K562 (cell line): ENCODE measurements around the gene STEAP1B. TPM values are rescaled to one million over a fixed set of nuclear protein-coding genes. Genes with fewer than 3 reads are reported as not detected.

Source experiments
- CBFA2T2 ChIP-seq: fragments of 450-650 bp; conservative IDR thresholded peaks from 2 replicates; pipeline ENCODE4 v1.6.1; 2017; ENCODE audit warnings: mild to moderate bottlenecking
- CEBPB ChIP-seq: fragments of 450-650 bp; IDR thresholded peaks from 2 replicates; pipeline ENCODE4 v1.6.1; 2016; ENCODE audit warnings: missing genetic modification characterization, missing compliant biosample characterization
- ELK1 ChIP-seq: sonication (generic); formaldehyde crosslinking; IDR thresholded peaks from 2 replicates; pipeline ENCODE4 v1.8.1; 2022; ENCODE audit warnings: missing genetic modification reagents
- ETV5 ChIP-seq: sonication (generic); formaldehyde crosslinking; IDR thresholded peaks from 2 replicates; pipeline ENCODE4 v1.4.0; 2020; ENCODE audit warnings: low read depth, mild to moderate bottlenecking, missing genetic modification reagents
- FOXA3 ChIP-seq, 2 experiments: fragments of 450-650 bp in 1 of 2; sonication (generic) in 1 of 2; formaldehyde crosslinking; IDR thresholded peaks in 1 of 2; conservative IDR thresholded peaks in 1 of 2; 2 replicates each; pipeline versions ENCODE4 v1.4.0 to v1.8.0; 2020 to 2022; ENCODE audit warnings: mild to moderate bottlenecking in 2 of 2, missing genetic modification reagents in 1 of 2
- HDAC2 ChIP-seq: fragments of 450-650 bp; IDR thresholded peaks from 2 replicates; pipeline ENCODE4 v1.6.1; 2016; ENCODE audit warnings: mild to moderate bottlenecking
- HDGF ChIP-seq: fragments of 450-650 bp; IDR thresholded peaks from 2 replicates; pipeline ENCODE4 v1.6.1; 2016
- MCM5 ChIP-seq: fragments of 450-650 bp; IDR thresholded peaks from 2 replicates; pipeline ENCODE4 v1.6.1; 2016; ENCODE audit warnings: low read depth
- NCOA1 ChIP-seq: fragments of 450-650 bp; IDR thresholded peaks from 2 replicates; pipeline ENCODE4 v1.6.1; 2016; ENCODE audit warnings: low read depth
- NFE2L1 ChIP-seq: fragments of 450-650 bp; IDR thresholded peaks from 2 replicates; pipeline ENCODE4 v1.6.1; 2016; ENCODE audit warnings: missing genetic modification characterization, low read depth, mild to moderate bottlenecking, missing compliant biosample characterization, moderate library complexity, borderline replicate concordance
- NFIC ChIP-seq: fragments of 450-650 bp; IDR thresholded peaks from 2 replicates; pipeline ENCODE4 v1.6.1; 2017; ENCODE audit warnings: mild to moderate bottlenecking, inconsistent platforms
- NR2C2 ChIP-seq, 2 experiments: fragments of 200-800 bp in 1 of 2; sonication (Bioruptor generic) in 1 of 2; sonication (generic) in 1 of 2; formaldehyde crosslinking in 1 of 2; IDR thresholded peaks; 2 replicates each; pipeline versions ENCODE4 v1.6.1 to v1.8.0; 2016 to 2022; ENCODE audit warnings: mild to moderate bottlenecking in 1 of 2, missing compliant biosample characterization in 1 of 2, missing genetic modification characterization in 1 of 2, missing genetic modification reagents in 1 of 2
- SAFB2 ChIP-seq: fragments of 200-400 bp; formaldehyde crosslinking; IDR thresholded peaks from 2 replicates; pipeline ENCODE4 v1.6.1; 2018; ENCODE audit warnings: borderline replicate concordance, low read length, low read depth, moderate library complexity; ENCODE audit not compliant: severe bottlenecking
- SREBF2 ChIP-seq: sonication (generic); formaldehyde crosslinking; IDR thresholded peaks from 2 replicates; pipeline ENCODE4 v1.4.0; 2020; ENCODE audit warnings: mild to moderate bottlenecking, missing genetic modification reagents
- TAF1 ChIP-seq: IDR thresholded peaks from 2 replicates; pipeline ENCODE4 v1.6.1; 2011; ENCODE audit warnings: mild to moderate bottlenecking, low read length, moderate library complexity; ENCODE audit not compliant: insufficient read depth, control insufficient read depth, severe bottlenecking; ENCODE audit errors: extremely low read depth
- TGIF2 ChIP-seq: sonication (generic); formaldehyde crosslinking; IDR thresholded peaks from 2 replicates; pipeline ENCODE4 v1.8.1; 2022; ENCODE audit warnings: mild to moderate bottlenecking, missing genetic modification reagents, moderate library complexity
- THAP12 ChIP-seq: fragments of 250-450 bp; sonication (Bioruptor Pico); IDR thresholded peaks from 2 replicates; pipeline ENCODE4 v1.9.0; 2021; ENCODE audit warnings: mild to moderate bottlenecking, inconsistent platforms
- U2AF2 ChIP-seq: fragments of 200-400 bp; formaldehyde crosslinking; optimal IDR thresholded peaks from 2 replicates; pipeline ENCODE3; 2017; ENCODE audit warnings: low read depth, mild to moderate bottlenecking, low read length
- USF1 ChIP-seq: sonication (generic); formaldehyde crosslinking; IDR thresholded peaks from 2 replicates; pipeline ENCODE4 v1.9.0; 2022; ENCODE audit warnings: mild to moderate bottlenecking, missing genetic modification reagents
- ZNF316 ChIP-seq: fragments of 450-650 bp; IDR thresholded peaks from 2 replicates; pipeline ENCODE4 v1.6.1; 2016
- ZNF551 ChIP-seq: fragments of 250-450 bp; sonication (Bioruptor Pico); IDR thresholded peaks from 2 replicates; pipeline ENCODE4 v1.5.0; 2021; ENCODE audit warnings: mild to moderate bottlenecking, moderate library complexity
- polyA plus RNA-seq, 8 experiments: library from polyadenylated mRNA; depleted of rRNA in 4 of 8; stranded (reverse) in 5 of 8; unstranded in 3 of 8; fragments of >200 nt; fragmentation: Nextera tagmentation in 2 of 8; fragmentation: Illumina TruSeq in 1 of 8; extraction: Ambion mirVana in 2 of 8; extraction: Trizol in 1 of 8; gene quantifications; 2 replicates each; pipeline versions ENCODE4 v1.2.1 to v1.2.3, GENCODE V29; 2011 to 2014; ENCODE audit warnings: inconsistent platforms in 1 of 8, missing spikeins in 1 of 8
- total RNA-seq, 7 experiments: library from RNA; depleted of rRNA in 6 of 7; stranded (reverse); fragments of >200 nt in 6 of 7; fragmentation: Illumina TruSeq in 2 of 7; extraction: Trizol in 2 of 7; gene quantifications; 2 replicates each; pipeline versions ENCODE4 v1.2.1 to v1.2.3, GENCODE V29; 2011 to 2021; ENCODE audit warnings: low replicate concordance in 1 of 7

STEAP1B gene
- total and polyA plus RNA-seq, 9 of the 15 experiments (the other 6 are each of a cell fraction or from before 2014, with no cell fraction given), result 20.0 to 38.5 (median 30.6) TPM

DNA sequence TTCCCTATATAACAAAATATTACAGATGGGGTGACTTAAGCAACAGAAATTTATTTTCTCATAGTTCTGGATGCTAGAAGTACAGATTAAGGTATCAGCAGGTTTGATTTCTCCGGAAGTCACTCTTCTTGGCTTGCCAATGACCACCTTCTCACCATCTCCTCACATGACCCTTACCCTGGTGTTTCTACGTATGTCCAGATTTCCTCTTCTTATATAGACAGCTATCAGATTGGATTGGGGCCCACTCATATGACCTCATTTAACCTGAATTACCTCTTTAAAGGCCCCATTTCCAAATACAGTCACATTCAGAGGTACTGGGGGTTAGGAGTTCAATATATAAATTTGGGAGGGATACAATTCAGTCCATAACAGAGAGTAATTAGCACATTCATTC is 126.1 kb downstream of the STEAP1B start (continued):
- TF ChIP-seq NFE2L1 (tag) (no peak), CEBPB (tag) (no peak), MCM5 (no peak), U2AF2 (no peak), ETV5 (no peak), HDGF (no peak), ZNF316 (no peak), ZNF551 (CRISPR knock-in tag) (no peak), SREBF2 (CRISPR knock-in tag) (no peak), THAP12 (CRISPR knock-in tag) (no peak), NCOA1 (no peak), NR2C2 (CRISPR knock-in tag; IDR thresholded peaks at IDR 0.05) (no peak), NR2C2 (tag; IDR thresholded peaks at IDR 0.05) (peak; percentile 58), NFIC (peak; percentile 63), SAFB2 (no peak), ELK1 (CRISPR knock-in tag) (no peak), CBFA2T2 (no peak), TAF1 (no peak), HDAC2 (no peak), USF1 (CRISPR knock-in tag) (no peak), TGIF2 (CRISPR knock-in tag) (no peak), FOXA3 (CRISPR knock-in tag; conservative IDR thresholded peaks at IDR 0.05 in 1 of 2, IDR thresholded peaks at IDR 0.05 in 1 of 2) (no peak)
